ENCODE results near the gene GABBR2.

DNA sequence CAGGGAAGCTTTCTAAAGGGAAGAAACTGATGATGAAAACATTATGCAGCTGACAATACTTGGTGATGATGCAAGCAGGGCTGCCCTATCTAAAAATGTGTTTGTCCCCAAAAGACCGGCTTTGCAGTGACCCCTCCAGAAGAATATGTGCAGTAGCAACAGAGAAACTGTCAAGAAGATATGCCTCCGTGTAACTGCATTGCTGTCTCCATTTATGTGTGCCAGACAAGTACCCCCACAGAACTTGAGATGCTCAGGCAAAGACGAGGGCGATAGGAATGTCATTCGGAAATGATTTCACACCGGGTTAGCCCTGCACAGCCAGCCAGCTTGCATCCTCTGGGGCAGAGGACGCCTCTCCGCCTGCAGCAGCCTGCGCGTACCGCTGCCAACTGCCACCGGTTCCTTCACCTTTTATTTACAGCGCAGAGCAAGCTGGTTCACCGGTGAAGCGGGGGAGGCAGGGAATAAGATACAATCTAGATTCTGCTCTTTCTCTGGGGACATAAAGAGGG is 2.0 kb downstream of the GABBR2 start:
- TF ChIP-seq, protein P1, sequence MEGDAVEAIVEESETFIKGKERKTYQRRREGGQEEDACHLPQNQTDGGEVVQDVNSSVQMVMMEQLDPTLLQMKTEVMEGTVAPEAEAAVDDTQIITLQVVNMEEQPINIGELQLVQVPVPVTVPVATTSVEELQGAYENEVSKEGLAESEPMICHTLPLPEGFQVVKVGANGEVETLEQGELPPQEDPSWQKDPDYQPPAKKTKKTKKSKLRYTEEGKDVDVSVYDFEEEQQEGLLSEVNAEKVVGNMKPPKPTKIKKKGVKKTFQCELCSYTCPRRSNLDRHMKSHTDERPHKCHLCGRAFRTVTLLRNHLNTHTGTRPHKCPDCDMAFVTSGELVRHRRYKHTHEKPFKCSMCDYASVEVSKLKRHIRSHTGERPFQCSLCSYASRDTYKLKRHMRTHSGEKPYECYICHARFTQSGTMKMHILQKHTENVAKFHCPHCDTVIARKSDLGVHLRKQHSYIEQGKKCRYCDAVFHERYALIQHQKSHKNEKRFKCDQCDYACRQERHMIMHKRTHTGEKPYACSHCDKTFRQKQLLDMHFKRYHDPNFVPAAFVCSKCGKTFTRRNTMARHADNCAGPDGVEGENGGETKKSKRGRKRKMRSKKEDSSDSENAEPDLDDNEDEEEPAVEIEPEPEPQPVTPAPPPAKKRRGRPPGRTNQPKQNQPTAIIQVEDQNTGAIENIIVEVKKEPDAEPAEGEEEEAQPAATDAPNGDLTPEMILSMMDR (IDR thresholded peaks at IDR 0.05), result no peak
- TF ChIP-seq POLR2A (IDR thresholded peaks at IDR 0.05), result no peak

All from adrenal gland (tissue), 5 donors.